ENCODE measurements around the gene DUSP18. TPM values are rescaled to one million over a fixed set of nuclear protein-coding genes. Genes with fewer than 3 reads are reported as not detected.
"Not testable (repeated sequence)": the region's sequence is repeated elsewhere in the genome, so short reads cannot be mapped to it uniquely, and the experiment has no call there.

Gene DUSP18
- 1 to 10 TPM; 5.5 to 6.9 (median 6.5) TPM for polyA plus RNA-seq (ENCODE audit: insufficient read length in 3 of 3)

DNA sequence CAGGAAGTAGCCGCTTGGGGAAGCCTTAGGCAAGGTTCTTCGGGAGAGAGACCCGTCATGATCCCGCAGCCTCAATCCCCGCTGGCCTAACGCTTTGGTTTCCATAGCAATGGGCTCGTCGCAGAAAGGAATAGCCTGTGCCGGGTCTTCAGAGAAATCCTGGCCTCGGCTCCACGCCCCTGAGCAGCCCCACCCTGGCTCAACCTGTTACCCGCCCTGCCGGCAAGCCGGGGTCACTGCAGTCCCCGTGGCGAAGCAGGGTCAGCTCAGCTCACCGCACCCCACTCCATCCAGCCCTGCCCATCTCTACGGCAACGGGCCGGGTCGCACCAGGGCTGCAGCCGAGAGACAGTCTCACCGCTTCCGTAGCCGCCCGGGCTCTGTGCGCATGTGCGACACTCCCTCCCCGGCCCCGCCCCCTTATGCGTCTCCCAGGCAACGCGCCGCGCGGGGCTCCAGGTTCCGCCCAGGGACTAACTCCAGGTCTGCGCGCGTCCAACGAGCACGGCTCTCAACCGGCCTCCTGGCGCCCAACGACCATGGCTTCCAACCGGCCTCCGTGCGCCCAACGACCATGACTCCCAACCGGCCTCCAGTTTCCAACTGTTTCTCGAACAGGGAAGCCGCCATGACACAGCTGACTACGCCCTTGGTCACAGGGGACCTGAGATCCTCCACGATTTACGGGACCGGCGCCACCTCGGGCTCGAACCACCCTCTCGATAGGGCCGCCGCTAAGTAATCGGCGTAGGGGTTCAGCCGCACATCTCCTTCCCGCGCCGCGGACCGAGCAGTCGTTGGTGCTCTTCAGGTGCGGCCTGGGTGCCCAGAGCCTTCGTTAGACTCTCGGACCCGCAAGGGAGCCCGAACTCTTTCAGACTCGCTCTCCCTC is at the start of gene DUSP18:
Gene DUSP18 (minus strand): TSS at position 382 of the 892 bp plus-strand sequence. CDS start 3,872 bp downstream, outside the sequence.
- peak; percentile 69 to 80 (median 79) for DNase-seq (ENCODE audit: low read depth in 3 of 3, low spot score in 2 of 3)

DNA sequence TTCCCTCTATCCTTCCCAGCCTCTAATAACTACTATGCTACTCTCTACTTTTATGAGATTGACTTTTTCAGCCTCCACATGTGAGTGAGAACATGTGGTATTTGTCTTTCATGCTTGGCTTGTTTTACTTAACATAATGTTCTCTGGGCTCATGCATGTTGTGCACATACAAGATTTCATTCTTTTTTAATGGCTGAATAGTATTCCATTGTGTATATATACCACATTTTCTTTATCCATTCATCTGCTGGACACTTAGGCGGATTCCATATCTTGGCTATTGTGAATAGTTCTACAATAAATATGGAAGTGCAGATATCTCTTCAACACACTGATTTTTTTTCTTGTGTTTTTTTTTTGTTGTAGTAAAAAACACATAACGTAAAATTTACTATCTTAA is 46.4 kb upstream of the DUSP18 start:
- DNase-seq (ENCODE audit: low read depth in 3 of 3, low spot score in 2 of 3), result no peak

DNA sequence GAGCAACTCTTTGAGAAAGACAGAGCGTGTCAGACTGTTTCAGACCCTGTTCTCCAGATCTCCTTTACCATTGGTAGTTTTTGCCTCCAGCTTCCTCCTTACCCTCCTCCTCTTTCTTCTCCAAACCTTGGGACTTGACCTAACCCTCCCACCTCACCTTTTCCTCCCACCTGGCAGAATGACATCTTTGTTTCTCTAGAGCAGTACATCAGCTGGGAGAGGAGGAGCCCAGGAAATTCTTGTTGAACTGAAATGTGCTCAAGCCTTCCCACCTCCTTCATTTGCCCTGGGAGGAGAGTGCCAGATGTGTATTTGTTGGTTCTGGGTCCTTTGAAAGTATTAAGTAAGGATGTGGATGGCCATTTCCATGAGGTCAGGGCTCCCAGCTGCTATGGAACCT is 44.4 kb upstream of the DUSP18 start:
- no peak for DNase-seq (ENCODE audit: low read depth in 3 of 3, low spot score in 2 of 3)

DNA sequence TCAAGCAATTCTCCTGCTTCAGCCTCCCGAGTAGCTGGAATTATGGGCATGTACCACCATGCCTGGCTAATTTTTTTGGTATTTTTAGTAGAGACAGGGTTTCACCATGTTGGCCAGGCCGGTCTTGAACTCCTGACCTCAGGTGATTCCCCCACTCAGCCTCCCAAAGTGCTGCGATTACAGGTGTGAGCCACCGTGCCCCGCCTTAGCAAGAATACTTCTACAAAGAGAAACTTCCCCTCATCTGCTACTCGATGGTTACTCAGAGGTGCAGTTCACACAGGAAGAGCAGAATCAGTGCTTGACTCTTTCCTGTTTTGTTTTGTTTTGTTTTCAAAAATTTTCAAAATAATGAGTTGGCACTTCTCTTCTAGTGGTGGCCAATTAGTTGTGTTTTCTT is 42.3 kb upstream of the DUSP18 start:
- DNase-seq (ENCODE audit: low read depth in 3 of 3, low spot score in 2 of 3), result not testable (repeated sequence)

DNA sequence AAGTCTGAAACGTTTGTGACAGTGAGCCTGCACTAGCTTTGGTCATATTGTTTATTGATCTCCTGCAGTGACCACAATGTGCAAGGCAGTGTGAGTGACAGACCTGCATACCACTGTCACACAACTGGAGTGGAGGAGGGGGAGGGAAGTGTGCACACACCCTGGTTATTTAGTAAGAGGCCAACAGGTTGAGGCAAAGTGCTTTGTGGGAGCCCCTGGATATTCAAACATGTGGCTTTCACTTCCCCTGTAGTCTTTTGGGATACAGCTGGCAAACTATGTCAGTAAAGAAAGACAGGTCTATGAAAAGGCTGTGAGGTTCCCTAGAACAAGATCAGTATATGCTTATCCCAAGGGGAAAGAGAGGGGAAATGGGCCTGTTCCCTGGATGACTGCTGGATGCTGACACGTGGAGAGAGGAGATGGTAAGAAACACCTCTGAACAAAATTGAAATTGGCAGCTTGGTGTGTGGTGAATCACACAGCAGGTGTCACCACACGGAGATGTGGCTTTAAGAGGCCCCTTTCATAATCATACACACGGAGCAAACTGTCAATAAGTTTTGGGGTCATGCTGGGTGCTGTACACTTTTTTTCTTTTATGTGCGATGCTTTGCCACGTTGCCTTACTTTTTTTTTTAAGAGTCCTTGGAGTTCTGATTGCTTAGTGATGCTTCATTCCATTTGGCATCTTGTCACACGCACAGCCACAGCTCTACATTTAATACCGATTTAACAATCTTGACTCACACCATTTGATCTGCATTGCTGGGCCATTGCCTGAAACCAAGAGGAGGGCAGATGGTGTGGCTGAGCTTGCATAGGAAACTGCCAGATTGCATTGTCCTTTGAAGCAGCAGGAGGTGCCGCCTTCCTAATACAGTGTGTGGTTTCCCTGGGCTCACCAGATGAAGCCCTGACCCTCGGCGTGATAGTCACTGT is 38.3 kb upstream of the DUSP18 start:
- no peak for DNase-seq (ENCODE audit: low read depth in 3 of 3, low spot score in 2 of 3)

DNA sequence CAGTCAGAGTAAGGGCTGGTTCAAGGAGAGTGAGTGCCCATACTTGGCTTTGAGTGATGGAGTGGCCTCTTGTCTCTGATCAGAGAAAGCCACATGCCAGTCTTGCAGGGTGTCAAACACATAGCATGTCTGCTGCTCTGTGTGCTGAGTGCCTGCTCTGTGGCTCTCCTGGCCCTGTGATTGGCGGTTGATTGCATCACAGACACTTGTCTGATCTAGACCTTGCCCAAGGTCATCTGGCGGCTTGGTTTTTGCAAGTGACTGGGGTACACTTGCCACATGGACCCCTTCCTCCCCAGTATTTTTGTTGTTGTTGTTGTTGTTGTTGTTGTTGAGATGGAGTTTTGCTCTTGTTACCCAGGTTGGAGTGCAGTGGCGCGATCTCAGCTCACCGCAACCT is 37.3 kb upstream of the DUSP18 start:
- no peak for DNase-seq (ENCODE audit: low read depth in 3 of 3, low spot score in 2 of 3)

DNA sequence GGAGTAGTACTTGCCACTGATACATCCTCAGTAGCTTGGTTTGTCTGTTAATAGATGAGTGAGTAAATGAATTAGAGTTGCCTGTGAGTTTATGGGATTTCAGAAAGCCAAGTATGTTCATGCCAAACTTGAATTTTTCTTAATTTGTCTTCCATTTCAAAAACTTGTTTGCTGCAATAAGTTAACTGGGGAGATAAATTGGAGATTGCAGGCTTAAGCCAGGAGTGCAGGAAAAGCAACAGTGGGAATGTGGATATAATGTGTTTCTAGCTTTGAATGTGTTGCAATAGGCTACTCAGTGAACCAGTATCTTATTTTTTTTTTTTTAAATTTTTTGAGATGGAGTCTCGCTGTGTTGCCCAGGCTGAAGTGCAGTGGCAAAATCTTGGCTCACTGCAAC is 35.2 kb upstream of the DUSP18 start:
- DNase-seq (ENCODE audit: low read depth in 3 of 3, low spot score in 2 of 3), result no peak

DNA sequence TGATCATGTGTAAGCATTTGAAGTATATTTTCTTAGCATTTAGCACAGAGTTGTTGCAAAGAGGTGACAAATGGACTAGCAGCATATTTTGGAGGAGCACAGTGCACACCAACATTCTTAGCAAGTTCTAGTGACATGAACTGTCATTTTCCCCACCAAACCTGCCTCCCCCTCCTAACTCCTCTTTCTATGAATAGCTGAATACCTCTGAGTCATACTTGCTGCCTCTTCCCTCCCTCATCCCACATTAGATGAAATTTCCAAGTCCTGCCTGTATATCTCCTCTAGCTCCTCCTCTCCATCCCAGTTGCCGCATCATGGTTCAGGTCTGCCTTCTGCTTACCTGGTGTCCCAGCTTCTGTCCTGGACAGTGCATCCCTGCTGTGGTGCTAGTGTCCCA is 34.2 kb upstream of the DUSP18 start:
- no peak for DNase-seq (ENCODE audit: low read depth in 3 of 3, low spot score in 2 of 3)

DNA sequence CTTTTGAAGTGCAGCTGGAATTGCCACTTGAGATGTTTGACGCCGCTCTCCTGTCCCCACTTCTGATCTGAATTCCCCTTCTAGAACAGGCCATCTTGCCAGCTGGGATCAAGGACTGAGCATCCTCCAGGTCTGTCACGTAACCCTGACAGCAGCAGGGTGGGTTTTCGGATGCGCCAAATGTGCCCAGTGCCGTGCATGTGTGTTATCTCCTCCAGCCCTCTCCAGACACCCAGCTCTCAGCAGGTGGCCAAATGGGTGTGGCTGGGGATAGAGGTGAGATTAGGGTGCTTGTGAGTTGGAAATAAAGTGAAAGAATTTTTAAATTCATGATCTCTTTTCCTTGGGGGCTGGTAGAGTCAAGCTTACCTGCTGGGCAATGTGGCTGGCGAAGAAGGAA is 30.3 kb upstream of the DUSP18 start:
- no peak for DNase-seq (ENCODE audit: low read depth in 3 of 3, low spot score in 2 of 3)

DNA sequence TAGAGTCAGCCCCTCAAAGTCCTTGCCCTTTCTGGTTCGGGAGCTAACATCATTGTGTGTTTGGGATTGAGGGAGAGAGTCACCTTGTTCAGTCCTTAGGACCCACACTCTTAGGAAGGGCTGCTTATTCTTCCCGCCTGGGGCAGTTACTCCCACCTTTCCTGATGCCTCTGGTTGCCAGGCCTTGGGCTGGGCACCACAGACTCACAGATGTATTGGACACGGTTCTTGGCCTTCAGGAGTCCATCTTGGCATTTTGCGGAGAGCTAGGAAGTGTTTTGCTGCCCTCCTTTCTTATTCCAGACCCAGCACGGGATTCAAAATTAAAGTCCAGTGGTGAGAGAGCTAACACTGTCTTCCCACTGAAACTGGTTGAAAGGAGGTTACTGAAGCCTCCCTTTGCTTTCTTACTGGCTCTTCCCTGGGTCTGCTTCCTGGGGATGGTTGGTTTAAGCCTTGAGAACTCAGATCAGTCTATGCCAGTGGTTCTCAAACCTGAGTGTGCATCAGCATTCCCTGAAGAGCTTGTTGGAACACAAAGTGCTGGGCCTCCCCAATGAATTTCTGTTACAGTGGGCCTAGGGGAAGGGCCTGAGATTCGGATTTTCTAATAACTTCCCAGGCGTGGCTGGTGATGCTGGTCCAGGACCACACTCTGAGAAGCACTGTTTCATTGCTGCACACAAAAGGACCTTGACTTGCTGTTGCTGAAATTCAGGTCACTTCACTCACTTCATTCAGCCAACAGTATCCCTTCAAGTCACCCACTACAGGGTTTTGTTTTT is 28.4 kb upstream of the DUSP18 start:
- DNase-seq (ENCODE audit: low read depth in 3 of 3, low spot score in 2 of 3), result no peak

DNA sequence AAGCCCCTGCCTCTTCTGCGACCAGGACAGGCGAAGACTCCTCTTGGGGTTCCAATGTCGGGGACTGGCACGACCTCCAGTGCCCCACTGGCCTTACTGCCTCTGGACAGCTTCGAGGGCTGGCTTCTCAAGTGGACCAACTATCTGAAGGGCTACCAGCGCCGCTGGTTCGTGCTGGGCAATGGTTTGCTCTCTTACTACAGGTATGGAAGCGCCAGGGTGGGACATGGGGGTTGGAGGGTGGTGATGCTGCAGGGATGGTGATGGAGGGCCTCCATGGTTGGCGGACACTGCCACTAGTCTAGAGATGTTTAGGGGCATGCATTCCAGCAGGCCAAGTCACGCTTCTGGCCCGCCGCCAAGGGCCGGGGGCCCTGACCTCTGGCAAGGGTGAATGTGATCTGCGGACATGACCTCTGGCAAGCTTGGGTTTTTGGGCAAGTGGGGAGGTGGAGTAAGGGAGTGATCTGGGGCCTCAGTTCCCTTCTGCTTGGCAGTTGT is 27.7 kb upstream of the DUSP18 start:
- no peak for DNase-seq (ENCODE audit: low read depth in 3 of 3, low spot score in 2 of 3)

DNA sequence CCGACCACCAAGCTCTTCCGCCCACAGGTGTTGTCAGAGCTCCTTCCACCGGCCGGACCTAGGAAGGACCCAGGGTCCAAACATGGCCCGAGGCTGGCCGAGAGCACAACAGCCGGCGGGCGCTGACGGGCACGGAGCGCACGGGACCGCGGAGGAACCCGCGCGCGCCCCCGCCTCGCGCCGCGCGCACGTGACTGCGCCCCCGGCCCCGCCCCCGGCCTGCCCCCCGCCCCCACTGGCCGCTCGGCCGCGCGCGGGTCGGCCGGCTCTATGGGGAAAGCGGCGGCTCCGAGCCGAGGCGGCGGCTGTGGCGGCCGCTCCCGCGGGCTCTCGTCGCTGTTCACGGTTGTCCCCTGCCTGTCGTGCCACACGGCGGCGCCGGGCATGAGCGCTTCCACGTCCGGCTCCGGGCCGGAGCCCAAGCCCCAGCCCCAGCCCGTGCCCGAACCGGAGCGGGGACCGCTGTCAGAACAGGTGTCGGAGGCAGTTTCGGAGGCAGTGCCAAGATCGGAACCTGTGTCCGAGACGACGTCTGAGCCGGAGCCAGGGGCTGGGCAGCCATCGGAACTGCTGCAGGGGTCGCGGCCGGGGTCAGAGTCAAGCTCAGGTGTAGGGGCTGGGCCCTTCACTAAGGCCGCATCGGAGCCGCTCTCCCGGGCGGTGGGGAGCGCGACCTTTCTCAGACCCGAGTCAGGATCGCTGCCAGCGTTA is 27.1 kb upstream of the DUSP18 start, which contains the start of gene OSBP2:
Gene OSBP2 (plus strand): TSS at position 235 of the 711 bp plus-strand sequence. CDS start 36 bp downstream, at position 271.
- DNase-seq (ENCODE audit: low read depth in 3 of 3, low spot score in 2 of 3), result no peak

DNA sequence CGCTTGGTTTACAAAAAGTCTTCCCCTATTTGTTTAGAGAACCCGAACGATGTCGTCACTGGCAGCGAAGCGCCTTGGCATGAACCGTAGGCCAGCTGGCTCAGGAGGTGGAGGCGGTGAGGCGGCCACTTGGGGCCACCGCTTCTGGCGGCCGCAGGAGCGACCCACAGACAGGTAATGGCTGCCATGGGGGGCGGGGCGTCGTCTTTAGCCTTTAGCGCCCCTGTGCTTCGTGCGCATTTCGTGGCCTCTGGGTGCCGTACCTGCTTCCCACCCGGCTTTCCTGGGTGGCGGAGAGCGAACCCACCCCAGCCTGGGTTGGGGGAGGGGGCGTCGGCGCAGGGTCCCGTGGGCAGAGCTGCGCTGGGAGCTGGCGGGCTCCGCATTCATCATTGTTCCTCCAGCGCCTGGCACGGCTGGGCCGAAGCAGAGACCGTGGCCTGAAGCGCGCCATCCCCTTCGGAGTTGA is 26.5 kb upstream of the DUSP18 start:
- DNase-seq (ENCODE audit: low read depth in 3 of 3, low spot score in 2 of 3), result peak in 1 of 3 donors; percentile 29

DNA sequence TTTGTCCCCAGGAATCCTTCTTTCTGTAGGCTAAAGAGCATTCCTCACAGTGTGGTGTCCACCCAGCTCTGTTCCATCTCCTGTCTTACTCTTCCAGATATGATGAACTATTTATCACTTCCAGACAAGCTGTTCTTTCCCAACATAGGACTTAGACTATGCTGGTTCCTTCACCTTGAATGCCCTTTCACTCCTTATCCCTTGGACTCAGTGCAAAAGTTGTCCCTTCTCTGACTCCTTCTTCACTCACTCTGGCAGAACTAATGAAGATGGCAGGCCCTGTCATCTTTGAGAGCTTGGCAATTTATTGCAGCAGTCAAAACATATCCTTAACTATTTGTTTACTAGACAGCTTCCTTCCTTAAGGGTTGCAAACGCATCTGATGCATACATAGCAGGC is 23.5 kb upstream of the DUSP18 start:
- DNase-seq (ENCODE audit: low read depth in 3 of 3, low spot score in 2 of 3), result no peak

DNA sequence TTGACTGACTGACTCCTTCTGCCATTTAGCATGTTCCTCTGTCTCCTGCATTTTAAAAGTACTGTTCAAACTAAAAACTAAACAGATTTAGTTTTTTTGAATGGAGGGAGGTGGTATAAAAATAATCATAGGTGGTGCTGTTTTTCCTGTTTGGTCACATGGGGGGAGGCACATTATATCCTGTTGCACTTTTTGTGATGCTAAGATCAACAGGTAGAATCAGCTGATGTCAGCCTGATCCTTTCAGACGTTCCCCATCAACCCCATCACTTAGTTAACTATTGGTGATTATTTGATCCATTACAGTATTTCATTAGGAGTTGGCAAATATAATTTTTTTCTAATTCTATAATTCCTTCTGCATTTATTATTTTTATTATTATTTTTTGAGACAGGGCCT is 21.9 kb upstream of the DUSP18 start:
- no peak for DNase-seq (ENCODE audit: low read depth in 3 of 3, low spot score in 2 of 3)

DNA sequence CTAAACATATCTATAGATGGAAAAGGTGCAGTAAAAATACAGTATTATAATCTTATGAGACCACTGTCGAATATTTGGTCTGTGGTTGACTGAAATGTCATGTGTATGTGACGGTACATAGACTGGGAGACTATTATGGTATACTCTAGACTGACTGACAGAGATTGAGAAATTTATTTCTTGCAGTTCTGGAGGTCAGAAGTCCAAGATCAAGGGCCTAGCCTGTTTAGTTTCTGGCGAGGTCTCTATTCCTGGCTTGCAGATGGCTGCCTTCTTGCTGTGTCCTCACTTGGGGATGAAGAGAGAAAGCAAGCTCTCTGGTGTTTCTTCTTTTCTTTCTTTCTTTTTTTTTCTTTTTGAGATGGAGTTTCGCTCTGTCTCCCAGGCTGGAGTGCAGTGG is 19.7 kb upstream of the DUSP18 start:
- no peak for DNase-seq (ENCODE audit: low read depth in 3 of 3, low spot score in 2 of 3)

DNA sequence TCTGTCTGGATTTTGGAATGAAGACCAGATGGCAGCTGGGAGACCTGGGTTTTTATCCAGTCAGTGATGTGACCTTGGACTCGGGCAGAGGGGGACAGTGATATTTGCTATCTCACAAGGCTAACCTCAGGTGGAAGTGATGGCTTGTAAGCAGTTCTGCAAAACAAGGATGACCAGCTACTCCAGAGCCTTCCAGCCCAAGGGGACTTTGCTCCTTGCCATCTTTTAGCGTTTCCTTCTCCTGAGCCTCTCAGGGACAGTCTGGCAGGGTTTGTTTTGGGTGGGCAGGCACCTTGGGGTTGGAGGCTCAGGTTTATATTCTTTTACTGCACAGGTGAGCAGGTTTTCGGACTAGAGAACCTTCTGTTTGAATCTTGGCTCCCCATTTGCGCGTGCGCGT is 17.5 kb upstream of the DUSP18 start:
- no peak for DNase-seq (ENCODE audit: low read depth in 3 of 3, low spot score in 2 of 3)

DNA sequence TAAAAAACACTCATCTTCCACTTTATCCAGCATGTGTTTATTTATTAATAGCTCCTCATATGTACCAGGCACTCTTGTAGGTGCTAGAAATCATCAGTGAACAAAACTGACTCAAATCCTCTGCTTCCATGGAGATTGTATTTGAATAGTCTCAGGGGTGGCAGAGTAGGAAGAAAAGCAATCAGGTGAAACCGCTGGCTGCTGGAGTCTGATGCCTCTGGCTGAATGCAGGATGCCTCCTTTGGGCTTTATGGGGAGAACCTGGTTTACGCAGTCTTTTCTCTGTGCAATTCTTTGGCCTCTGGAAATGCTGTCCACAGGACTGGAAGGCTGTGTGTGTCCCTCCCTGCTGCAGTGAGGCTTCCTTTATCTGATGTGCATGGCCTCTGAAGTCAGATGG is 14.2 kb upstream of the DUSP18 start:
- DNase-seq (ENCODE audit: low read depth in 3 of 3, low spot score in 2 of 3), result no peak

DNA sequence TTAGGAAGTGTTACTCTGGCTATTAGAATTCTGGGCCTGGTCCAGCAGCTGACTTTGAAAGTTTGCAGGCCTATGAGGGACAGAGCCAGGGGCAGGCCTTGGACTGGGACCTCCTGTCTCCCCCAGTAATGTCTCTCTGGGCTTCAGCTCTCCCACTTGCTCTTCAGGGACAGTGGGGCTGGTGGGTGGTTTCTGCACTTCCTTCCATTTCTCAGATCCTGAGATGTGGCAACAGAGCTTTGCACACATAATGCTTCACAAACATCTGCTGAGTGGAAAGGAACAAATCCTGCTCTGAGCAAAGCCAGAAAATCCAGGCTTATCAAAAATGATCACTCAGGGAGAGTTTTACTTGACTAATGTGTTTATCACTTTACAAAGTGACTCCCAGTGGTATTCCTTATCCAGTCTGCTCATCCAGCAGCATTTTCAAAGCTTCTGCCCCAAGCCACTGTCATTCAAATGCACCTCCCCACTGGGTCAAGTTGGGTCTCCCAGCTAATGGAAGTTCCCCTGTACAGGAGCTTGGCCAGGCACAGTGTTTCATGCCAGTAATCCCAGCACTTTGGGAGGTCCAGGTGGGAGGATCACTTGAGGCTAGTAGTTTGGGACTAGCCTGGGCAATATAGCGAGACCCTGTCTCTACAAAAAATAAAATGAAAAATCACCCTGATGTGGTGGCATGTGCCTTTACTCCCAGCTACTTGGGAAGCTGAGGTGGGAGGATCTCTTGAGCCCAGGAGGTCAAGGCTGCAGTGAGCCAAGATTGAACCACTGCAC is 13.5 kb upstream of the DUSP18 start:
- DNase-seq (ENCODE audit: low read depth in 3 of 3, low spot score in 2 of 3), result no peak
